Breast epithelium (tissue), 4 donors: Measurements from ENCODE around the gene PIK3R1. TPM values are rescaled to one million over a fixed set of nuclear protein-coding genes. Genes with fewer than 3 reads are reported as not detected.

ENCODE experiments used
- DNase-seq, 2 donors: peaks; one replicate each; pipeline ENCODE4 v3.0.0-alpha.2; 2019; ENCODE audit warnings: low spot score in 2 of 2
- H3K27ac ChIP-seq, 2 donors: fragments of 200-600 bp; sonication (generic) in 1 of 2; one replicate each; pipeline ENCODE4 v1.5.1; 2016 to 2019; ENCODE audit warnings: mild to moderate bottlenecking in 1 of 2
- H3K27me3 ChIP-seq, 2 donors: fragments of 200-600 bp; sonication (generic) in 1 of 2; one replicate each; pipeline versions ENCODE4 v1.5.1 to v1.6.0; 2017 to 2019; ENCODE audit warnings: control low read depth in 1 of 2, mild to moderate bottlenecking in 1 of 2
- H3K36me3 ChIP-seq: fragments of 200-600 bp; one replicate; pipeline ENCODE4 v1.5.1; 2019
- H3K4me1 ChIP-seq, 2 donors: fragments of 200-600 bp; sonication (generic); one replicate each; pipeline ENCODE4 v1.5.1; 2016 to 2019; ENCODE audit warnings: control low read depth in 1 of 2
- H3K4me3 ChIP-seq, 3 donors: fragments of 200-600 bp; sonication (generic); 1 replicate in 2 of 3; 2 replicates in 1 of 3; pipeline ENCODE4 v1.5.1; 2016 to 2019; ENCODE audit warnings: mild to moderate bottlenecking in 3 of 3, moderate library complexity in 2 of 3
- H3K9me3 ChIP-seq, 2 donors: fragments of 200-600 bp; sonication (generic) in 1 of 2; one replicate each; pipeline ENCODE4 v1.5.1; 2016 to 2019; ENCODE audit warnings: control low read depth in 1 of 2
- CTCF ChIP-seq, 3 donors: fragments of 450-650 bp; IDR thresholded peaks; one replicate each; pipeline ENCODE4 v1.5.1; 2016 to 2017; ENCODE audit warnings: antibody characterized with exemption in 3 of 3, mild to moderate bottlenecking in 3 of 3, moderate library complexity in 3 of 3
- POLR2A ChIP-seq: fragments of 450-650 bp; IDR thresholded peaks from one replicate; pipeline ENCODE4 v1.6.1; 2016; ENCODE audit warnings: antibody characterized with exemption, mild to moderate bottlenecking, moderate library complexity
- POLR2AphosphoS5 ChIP-seq, 3 donors: sonication (generic); formaldehyde crosslinking; IDR thresholded peaks; one replicate each; pipeline ENCODE4 v1.6.1; 2017; ENCODE audit warnings: antibody characterized with exemption in 3 of 3
- intact Hi-C: fragments of 100-400 bp; cut with DNase I; formaldehyde crosslinking; loops from one replicate; pipeline ENCODE4 v1.15.1; 2023; ENCODE audit warnings: low total_unique reads
- total RNA-seq, 3 donors: library from RNA; depleted of rRNA; stranded (reverse); fragments of >200 nt; gene quantifications; one replicate each; pipeline ENCODE4 v1.1.0, GENCODE V29; 2016

PIK3R1 gene
- total RNA-seq, 3 donors from 2014 or later = 193 to 429 (median 275) TPM

DNA sequence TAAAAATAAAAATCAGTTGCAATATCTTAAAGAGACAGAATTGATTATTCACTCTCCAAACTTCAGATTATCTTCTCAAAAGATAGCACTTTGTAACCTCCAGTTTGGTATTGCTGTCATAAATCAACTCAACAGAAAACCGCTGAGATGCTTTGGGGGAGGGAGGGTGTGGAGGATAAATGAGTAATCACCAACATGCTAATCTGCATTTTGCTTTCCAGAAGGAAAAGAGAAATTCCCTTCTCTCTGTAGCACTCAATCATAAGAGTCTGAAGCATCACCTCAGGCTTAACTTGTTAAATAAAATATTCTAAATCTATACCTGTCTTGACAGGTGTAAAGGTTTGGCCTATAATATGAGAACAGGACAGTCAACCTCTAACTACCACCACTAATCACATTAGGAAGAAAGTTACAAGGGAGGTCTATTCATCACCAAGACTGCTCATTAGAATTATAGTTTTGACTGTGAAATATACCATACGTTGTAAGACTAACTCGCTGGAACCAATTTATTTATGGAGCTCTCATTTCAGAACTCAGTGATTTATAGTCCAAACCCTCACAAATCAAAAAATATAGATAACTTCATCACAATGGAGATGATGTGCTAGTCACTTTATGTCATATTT lies 89.0 kb downstream of the PIK3R1 start:
- TF ChIP-seq POLR2AphosphoS5 (IDR thresholded peaks at IDR 0.05) (no peak), POLR2A (no peak), CTCF (IDR thresholded peaks at IDR 0.05) (no peak)
- DNase-seq = no peak
- Histone ChIP-seq H3K27me3 (no peaks in the 10 kb centered on the region), H3K4me3 (no peak overlapping the region), H3K27ac (peak overlapping the region in 1 of 2 donors; percentile 64), H3K4me1 (no peaks in the 10 kb centered on the region), H3K9me3 (no peaks in the 10 kb centered on the region), H3K36me3 (no peaks in the 10 kb centered on the region)
- intact Hi-C loops = loop anchor here (5.0 kb wide), 1 partner anchor 533 kb away; no protein-coding TSS in a partner anchor

DNA sequence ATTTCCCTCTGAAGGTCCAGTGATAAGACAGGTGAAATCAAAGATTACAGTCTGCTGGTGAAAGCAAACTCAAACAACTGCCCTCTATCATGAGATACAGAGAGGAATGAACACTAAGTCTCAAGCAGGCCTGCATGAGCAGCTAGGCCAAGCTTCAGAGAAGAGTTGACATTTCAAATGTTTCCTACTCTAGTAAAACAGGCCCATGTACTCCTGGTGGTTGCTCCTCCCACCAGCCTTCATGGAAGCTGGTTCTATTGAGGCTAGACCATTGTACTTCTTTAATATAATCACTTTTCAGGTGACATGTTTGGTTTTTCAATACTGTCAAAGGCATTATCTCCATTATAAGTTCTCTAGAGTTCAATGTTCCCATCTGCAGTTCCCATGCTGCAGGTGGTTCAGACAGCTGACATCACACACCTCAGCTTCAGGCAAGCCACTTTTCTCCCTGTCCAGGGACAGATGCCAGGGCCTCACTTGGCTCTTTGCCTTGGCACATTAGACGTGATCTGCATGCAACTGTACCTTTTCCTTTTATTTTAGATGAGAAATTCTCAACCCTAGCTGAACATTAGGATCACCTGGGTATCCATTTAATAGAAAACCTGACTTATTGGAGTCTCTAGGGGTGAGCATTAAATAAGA lies 89.8 kb downstream of the PIK3R1 start:
- no peaks in the 10 kb centered on the region for H3K4me1 ChIP-seq
- no peak overlapping the region for H3K4me3 ChIP-seq
- H3K27ac ChIP-seq = peak overlapping the region in 1 of 2 donors; percentile 64
- no peaks in the 10 kb centered on the region for H3K9me3 ChIP-seq
- no peak for TF ChIP-seq POLR2A
- TF ChIP-seq CTCF (IDR thresholded peaks at IDR 0.05) = no peak
- no peak for TF ChIP-seq POLR2AphosphoS5 (IDR thresholded peaks at IDR 0.05)
- no peaks in the 10 kb centered on the region for H3K27me3 ChIP-seq
- DNase-seq = peak in 1 of 2 donors; percentile 49
- intact Hi-C loops = no loop called here
- H3K36me3 ChIP-seq = no peaks in the 10 kb centered on the region

DNA sequence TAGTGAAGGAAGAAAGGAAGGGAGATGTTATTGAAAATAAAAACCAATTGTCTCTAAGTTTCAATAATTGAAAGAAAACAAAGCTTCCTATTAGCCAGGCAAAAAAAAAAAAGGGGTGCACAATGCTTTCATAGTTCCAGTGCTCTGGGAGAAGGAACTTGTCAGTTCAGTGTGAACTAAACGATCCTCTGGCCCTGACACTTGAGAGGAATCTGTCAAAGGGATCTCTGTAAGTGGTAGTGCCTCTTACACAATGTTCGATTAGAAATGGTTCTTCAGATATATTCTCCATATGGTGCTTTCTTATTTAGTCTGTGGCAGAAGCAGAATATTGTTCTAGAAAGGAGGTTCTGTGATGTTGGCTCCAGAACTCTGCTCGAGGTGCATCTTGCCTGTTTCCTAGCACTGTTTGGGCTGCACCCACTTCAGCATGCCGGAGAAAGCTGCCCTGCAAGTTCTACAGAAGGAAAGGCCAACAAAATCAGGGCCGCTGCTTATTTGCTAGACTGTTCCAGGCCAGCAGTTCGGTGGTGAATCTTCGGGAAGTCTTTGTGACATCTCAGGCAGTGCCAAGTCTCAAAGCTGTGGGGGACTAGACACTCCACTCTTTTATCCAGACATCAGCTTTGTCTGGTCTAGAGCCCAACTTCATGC lies 90.9 kb downstream of the PIK3R1 start:
- Histone ChIP-seq H3K36me3 (no peaks in the 10 kb centered on the region), H3K4me1 (no peaks in the 10 kb centered on the region), H3K4me3 (no peak overlapping the region), H3K27me3 (no peaks in the 10 kb centered on the region), H3K9me3 (no peaks in the 10 kb centered on the region), H3K27ac (peak overlapping the region; percentile 39 to 64)
- no peak for TF ChIP-seq POLR2A
- intact Hi-C loops = no loop called here
- peak in 1 of 2 donors; percentile 51 for DNase-seq

GRCh38 chr5:68313336-68313735 lies 97.8 kb downstream of the PIK3R1 start:
- TF ChIP-seq POLR2A (no peak), CTCF (IDR thresholded peaks at IDR 0.05) (no peak), POLR2AphosphoS5 (IDR thresholded peaks at IDR 0.05) (no peak)
- Histone ChIP-seq H3K27ac (no peak overlapping the region), H3K4me1 (no peaks in the 10 kb centered on the region), H3K4me3 (no peak overlapping the region), H3K36me3 (no peaks in the 10 kb centered on the region), H3K27me3 (no peaks in the 10 kb centered on the region), H3K9me3 (no peaks in the 10 kb centered on the region)
- intact Hi-C loops = no loop called here
- no peak for DNase-seq

DNA sequence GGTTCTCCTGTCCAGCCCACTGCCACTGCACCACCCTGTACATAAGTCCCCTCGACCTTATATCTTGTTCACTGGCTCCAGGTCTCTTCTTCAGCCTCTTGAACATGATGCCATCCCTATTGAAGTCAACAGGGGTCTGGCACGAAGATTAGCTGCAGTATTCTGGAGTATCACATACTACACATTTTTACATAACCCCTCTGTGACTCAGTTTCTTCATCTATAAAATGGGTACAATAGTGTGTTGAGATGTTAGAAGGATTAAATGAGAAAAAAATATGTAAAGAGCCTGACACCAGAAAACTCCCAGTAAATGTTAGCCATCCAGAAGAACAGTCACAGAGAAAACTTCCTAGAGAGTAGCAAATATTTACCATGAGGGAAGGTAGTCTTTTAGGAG lies 98.9 kb downstream of the PIK3R1 start:
- TF ChIP-seq POLR2A = no peak
- no peak for TF ChIP-seq POLR2AphosphoS5 (IDR thresholded peaks at IDR 0.05)
- TF ChIP-seq CTCF (IDR thresholded peaks at IDR 0.05) = no peak
- Histone ChIP-seq H3K36me3 (no peaks in the 10 kb centered on the region), H3K27ac (no peak overlapping the region), H3K27me3 (no peaks in the 10 kb centered on the region), H3K4me3 (no peak overlapping the region), H3K9me3 (no peaks in the 10 kb centered on the region), H3K4me1 (no peaks in the 10 kb centered on the region)
- intact Hi-C loops = no loop called here
- no peak for DNase-seq
